GM19238 (cell line): ENCODE data around the gene CEACAM5.
"Not testable (repeated sequence)": the region's sequence is repeated elsewhere in the genome, so short reads cannot be mapped to it uniquely, and the experiment has no call there.

Experiments used
- DNase-seq: peaks from one replicate; pipeline ENCODE4 v3.0.0; 2011; ENCODE audit warnings: low spot score; ENCODE audit not compliant: insufficient read length

The CEACAM5 gene

DNA sequence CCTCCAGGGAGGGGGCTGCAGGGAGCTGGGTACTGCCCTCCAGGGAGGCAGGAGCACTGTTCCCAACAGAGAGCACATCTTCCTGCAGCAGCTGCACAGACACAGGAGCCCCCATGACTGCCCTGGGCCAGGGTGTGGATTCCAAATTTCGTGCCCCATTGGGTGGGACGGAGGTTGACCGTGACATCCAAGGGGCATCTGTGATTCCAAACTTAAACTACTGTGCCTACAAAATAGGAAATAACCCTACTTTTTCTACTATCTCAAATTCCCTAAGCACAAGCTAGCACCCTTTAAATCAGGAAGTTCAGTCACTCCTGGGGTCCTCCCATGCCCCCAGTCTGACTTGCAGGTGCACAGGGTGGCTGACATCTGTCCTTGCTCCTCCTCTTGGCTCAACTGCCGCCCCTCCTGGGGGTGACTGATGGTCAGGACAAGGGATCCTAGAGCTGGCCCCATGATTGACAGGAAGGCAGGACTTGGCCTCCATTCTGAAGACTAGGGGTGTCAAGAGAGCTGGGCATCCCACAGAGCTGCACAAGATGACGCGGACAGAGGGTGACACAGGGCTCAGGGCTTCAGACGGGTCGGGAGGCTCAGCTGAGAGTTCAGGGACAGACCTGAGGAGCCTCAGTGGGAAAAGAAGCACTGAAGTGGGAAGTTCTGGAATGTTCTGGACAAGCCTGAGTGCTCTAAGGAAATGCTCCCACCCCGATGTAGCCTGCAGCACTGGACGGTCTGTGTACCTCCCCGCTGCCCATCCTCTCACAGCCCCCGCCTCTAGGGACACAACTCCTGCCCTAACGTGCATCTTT lies 7.8 kb upstream of the CEACAM5 start:
- no peak for DNase-seq

GRCh38 chr19:41701401-41702075 lies 6.9 kb upstream of the CEACAM5 start:
- no peak for DNase-seq

DNA sequence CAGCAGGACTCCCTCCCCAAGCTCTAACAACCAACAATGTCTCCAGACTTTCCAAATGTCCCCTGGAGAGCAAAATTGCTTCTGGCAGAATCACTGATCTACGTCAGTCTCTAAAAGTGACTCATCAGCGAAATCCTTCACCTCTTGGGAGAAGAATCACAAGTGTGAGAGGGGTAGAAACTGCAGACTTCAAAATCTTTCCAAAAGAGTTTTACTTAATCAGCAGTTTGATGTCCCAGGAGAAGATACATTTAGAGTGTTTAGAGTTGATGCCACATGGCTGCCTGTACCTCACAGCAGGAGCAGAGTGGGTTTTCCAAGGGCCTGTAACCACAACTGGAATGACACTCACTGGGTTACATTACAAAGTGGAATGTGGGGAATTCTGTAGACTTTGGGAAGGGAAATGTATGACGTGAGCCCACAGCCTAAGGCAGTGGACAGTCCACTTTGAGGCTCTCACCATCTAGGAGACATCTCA lies 6.2 kb upstream of the CEACAM5 start:
- no peak for DNase-seq

- DNase-seq, result no peak
These were observed 4.7 kb upstream of the CEACAM5 start for GRCh38 chr19:41703602-41704293.

DNA sequence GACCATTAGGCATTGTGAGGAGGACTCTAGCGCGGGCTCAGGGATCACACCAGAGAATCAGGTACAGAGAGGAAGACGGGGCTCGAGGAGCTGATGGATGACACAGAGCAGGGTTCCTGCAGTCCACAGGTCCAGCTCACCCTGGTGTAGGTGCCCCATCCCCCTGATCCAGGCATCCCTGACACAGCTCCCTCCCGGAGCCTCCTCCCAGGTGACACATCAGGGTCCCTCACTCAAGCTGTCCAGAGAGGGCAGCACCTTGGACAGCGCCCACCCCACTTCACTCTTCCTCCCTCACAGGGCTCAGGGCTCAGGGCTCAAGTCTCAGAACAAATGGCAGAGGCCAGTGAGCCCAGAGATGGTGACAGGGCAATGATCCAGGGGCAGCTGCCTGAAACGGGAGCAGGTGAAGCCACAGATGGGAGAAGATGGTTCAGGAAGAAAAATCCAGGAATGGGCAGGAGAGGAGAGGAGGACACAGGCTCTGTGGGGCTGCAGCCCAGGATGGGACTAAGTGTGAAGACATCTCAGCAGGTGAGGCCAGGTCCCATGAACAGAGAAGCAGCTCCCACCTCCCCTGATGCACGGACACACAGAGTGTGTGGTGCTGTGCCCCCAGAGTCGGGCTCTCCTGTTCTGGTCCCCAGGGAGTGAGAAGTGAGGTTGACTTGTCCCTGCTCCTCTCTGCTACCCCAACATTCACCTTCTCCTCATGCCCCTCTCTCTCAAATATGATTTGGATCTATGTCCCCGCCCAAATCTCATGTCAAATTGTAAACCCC lies 2.8 kb upstream of the CEACAM5 start:
- DNase-seq, result no peak

- peak; percentile 75 for DNase-seq
These were observed 1.5 kb upstream of the CEACAM5 start for GRCh38 chr19:41706741-41707501.

DNA sequence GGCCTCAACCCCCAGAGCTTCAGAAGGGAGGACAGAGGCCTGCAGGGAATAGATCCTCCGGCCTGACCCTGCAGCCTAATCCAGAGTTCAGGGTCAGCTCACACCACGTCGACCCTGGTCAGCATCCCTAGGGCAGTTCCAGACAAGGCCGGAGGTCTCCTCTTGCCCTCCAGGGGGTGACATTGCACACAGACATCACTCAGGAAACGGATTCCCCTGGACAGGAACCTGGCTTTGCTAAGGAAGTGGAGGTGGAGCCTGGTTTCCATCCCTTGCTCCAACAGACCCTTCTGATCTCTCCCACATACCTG lies 969 bp upstream of the CEACAM5 start:
- no peak for DNase-seq

- DNase-seq, result no peak
These were observed 505 bp upstream of the CEACAM5 start for GRCh38 chr19:41707871-41708371.

- not testable (repeated sequence) for DNase-seq
These were observed 1.1 kb downstream of the CEACAM5 start for GRCh38 chr19:41709516-41709915.

DNA sequence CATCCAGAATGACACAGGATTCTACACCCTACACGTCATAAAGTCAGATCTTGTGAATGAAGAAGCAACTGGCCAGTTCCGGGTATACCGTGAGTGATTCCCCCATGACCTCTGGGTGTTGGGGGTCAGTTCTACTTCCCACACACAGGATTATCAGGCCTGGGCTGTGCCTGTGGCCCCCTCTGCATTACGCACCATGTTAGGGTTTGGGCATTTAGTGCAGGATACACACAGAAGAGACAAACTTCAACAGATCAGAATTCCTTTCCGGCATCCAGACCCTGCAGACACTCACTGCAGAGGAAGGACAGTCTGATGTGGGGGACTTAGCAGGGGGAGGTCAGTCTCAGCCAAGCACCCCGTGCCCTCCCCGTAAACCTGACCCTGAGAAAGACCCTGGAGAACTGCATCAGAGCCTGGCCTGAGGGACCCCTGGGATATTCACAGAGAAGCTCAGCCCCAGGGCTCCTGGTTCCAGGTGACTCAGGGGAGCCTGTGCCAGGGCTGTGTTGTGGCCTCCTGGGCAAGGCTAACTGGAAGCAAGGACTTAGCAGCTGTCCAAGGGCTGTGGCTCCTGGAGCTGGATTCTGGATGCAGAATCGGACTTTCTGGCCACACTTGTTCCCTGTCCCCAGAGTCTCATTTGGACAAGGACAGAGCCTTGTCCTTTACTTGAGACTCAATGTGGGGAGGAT lies 1.7 kb downstream of the CEACAM5 start:
- no peak for DNase-seq

DNA sequence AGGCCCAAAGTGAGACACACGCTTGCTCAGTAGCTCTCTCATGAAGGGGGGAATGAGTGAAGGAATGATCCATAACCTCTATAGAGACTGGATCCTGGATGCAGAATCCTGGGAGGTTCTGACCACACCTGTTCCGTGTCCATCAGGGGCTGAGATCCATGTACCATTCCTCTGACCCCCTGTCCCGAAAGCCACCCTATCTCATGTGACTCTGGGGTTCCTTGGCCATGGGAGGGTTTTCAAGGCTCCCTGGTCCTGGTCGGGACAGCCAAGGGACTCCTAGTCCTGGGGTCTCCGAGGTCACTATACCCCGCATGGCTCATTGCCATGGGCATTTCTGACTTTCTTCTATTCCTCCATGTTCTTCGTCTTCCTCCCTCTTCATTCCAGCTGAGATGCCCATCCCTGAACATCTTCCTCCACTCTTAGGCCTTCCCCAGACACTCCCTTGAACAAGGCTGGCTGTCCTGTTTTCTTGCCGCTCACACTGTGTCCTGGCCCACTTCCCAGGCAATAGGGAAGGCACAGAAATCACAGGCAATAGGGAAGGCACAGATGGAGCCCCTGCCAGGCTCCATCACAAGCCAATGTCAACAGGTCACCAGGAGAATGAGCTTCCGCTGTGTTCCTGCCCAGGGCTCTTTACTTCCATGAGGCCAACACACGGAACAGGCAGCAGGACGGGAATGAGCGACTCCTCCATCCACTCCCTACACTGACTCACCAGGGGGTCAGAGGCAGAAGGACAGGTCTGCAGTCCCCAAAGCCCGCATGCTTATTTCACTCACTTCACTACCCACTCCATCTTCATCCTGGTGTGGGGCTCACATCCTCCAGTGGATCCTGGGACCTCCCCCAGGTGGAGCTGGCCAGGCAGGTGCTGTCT lies 3.2 kb downstream of the CEACAM5 start:
- DNase-seq, result no peak

DNA sequence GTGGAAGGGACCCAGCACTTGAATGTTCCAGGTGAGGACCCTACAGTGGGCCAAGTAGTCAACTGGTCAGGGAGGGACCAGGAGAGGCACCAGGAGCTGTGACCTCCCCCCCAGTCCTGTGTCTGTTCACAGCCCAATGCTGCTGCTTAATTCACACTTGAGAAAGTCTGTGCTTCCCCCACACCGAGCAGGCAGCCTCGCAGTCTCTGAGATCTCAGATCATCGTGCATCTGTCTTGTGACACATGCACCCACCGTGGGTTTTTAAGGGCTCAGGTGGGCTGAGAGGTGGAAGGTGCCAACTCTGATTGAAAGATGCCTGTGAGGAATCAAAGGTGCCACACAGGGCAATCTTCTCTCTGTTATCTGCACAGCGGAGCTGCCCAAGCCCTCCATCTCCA lies 6.2 kb downstream of the CEACAM5 start:
- no peak for DNase-seq

- DNase-seq, result no peak
These were observed 10.3 kb downstream of the CEACAM5 start for GRCh38 chr19:41718761-41719160.

DNA sequence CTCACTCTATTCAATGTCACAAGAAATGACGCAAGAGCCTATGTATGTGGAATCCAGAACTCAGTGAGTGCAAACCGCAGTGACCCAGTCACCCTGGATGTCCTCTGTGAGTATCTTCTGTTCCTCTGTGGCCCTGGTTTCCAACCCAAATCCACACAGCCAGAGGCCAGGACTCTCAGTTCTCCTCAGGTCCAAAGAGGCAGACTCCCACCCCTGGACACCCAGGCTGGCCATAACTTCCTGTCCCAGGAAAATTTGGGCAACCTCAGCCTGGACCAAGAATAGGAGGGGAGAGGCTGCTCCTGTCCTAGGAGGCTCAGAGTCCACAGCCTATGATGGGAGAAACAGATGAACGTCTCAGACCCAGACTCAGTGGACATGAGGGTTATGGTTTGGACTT lies 11.7 kb downstream of the CEACAM5 start:
- no peak for DNase-seq

DNA sequence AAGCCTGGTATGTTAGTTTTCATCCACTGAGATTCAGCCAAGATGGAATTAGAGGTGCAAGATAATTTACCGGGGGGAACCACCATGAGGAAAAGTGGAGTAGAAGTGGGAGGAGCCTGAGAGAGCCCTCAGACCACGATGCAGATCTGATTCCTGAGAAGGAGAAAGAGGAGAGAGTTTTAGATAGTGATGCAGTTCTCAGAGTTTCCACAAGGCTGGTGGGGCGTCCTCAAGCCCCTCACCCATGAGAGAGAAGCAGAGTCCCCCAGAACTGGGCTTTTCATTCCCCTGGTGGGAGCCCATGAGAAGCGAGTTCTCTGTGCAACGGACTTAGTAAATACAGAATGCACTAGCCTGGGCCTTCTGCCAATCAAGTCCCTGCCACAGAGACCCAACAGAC lies 18.1 kb downstream of the CEACAM5 start:
- no peak for DNase-seq

GRCh38 chr19:41734156-41734555 lies 25.7 kb downstream of the CEACAM5 start:
- no peak for DNase-seq

DNA sequence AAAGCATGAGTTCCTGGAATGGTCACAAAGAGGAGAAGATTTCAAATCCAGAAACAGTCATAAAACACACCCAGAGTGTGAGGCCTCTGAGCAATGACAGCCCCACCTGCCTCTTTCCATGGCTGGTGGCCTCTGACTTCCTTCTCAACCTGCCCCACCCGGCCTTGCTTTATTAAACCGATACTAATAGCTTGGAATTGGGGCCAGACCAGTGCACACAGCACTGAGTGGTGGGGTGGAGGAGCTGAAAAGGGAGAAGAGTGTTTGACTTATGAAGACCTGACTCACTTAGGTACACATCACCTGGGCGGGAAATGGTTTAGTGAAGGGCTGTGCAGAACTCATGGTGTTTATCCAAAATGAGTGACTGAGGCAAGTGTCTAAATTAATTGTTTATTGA lies 26.2 kb downstream of the CEACAM5 start:
- DNase-seq, result no peak

DNA sequence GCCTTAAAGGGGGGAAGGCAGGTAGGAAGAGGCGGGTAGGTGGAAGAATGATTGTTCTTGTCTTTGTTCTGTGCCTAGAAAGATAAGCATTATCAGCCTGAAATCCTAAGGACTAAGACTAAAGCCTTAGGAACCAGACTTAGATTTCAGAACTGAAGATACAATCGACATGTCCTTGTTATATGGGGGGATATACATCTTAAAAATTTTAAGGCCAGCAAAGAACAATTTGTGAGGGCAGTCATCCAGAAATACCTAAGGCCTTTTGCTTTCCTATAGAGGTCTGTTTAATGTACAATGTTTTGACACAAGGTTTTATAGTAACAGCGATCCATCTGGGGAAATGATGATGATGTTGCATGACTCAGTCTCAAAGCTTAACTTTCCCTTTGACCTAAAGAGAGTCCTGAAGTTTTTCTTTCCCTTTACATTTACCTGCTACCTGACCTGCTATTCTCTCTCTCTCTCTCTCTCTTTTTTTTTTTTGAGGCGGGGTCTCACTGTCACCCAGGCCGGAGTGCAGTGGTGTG lies 26.7 kb downstream of the CEACAM5 start:
- no peak for DNase-seq

GRCh38 chr19:41739361-41739760 lies 30.9 kb downstream of the CEACAM5 start:
- DNase-seq, result no peak
